AG09309 (cell line): ENCODE measurements around the gene TTLL11.

ENCODE experiments used
- DNase-seq: peaks from one replicate; pipeline ENCODE4 v3.0.0-alpha.2; 2010; ENCODE audit warnings: low read depth
- H3K4me3 ChIP-seq: 2 replicates; pipeline ENCODE4 v1.5.1; 2011; ENCODE audit warnings: mild to moderate bottlenecking, low read depth, low read length, moderate library complexity; ENCODE audit not compliant: control insufficient read depth
- TF ChIP-seq, protein P1 (sequence below): IDR thresholded peaks from 2 replicates; pipeline ENCODE4 v1.5.1; 2011; ENCODE audit warnings: mild to moderate bottlenecking, low read depth, low read length, inconsistent platforms; ENCODE audit not compliant: insufficient read depth, control insufficient read depth; ENCODE audit errors: missing control alignments

The TTLL11 gene

DNA sequence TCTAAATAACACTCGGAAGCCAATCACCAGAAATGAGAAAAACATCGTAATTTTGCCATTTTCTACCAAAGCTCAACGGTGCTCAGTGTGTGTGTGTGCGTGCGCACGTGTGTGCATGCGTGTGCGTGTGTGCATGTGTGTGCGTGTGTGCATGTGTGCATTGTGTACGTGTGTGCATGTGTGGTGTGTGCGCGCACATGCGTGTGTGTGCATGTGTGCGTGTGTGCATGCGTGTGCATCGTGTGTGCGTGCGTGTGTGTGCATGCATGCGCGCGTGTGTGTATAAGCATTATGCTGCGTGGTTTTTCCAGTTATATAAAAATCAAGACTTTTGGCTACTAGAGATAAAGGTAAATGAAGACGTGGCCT, 276.7 kb downstream of the TTLL11 start:
- no peak for DNase-seq
- TF ChIP-seq, protein P1, sequence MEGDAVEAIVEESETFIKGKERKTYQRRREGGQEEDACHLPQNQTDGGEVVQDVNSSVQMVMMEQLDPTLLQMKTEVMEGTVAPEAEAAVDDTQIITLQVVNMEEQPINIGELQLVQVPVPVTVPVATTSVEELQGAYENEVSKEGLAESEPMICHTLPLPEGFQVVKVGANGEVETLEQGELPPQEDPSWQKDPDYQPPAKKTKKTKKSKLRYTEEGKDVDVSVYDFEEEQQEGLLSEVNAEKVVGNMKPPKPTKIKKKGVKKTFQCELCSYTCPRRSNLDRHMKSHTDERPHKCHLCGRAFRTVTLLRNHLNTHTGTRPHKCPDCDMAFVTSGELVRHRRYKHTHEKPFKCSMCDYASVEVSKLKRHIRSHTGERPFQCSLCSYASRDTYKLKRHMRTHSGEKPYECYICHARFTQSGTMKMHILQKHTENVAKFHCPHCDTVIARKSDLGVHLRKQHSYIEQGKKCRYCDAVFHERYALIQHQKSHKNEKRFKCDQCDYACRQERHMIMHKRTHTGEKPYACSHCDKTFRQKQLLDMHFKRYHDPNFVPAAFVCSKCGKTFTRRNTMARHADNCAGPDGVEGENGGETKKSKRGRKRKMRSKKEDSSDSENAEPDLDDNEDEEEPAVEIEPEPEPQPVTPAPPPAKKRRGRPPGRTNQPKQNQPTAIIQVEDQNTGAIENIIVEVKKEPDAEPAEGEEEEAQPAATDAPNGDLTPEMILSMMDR, result no peak

DNA sequence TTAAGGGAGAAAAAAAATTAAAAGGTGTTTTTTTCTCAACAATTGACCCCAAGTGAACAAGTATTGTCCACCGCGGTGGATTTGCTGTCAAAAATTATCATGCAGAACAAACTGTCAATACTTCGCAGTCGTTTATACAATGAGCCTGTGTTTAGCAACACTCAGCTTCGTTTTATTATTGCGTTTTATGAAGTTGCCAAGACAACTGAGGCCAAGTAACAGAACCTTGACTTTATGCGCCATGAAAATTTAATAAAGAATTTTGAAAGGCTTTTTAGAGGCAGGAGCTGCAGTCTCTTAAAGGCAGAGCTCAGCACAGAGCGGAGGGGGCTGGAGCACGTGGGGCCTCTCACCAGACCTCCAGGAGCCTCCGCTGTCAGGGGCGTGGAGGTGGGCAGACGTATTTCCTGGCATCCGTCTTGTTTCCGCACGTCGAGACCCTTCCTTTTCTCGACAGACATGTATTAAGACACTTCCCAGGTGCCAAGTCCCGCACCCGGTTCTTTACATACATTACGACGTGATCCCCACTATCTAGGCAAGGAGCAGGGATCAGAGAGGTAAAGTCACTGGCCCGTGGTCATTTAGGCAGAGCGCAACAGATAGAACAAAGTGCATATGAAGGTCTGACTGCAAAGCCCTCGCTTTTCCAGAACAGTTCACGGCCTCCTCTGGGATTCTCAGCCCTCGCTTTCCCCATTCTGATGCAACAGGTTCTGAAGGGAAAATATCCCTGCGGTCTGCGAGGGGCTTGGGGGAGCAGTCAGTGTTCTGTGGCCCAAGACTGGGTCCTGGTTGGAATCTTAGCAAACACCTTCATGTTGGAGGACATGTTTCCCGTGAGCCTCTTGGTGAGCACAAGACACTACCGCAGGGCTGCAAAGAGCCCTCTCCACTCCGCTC, 277.3 kb downstream of the TTLL11 start:
- TF ChIP-seq, protein P1, result no peak
- DNase-seq, result no peak
- H3K4me3 ChIP-seq, result no peak overlapping the region

More for the DNA sequence above, 276.7 kb downstream of the TTLL11 start:
- no peak overlapping the region for H3K4me3 ChIP-seq

GRCh38 chr9:121815084-121815483, 278.0 kb downstream of the TTLL11 start:
- DNase-seq, result no peak

DNA sequence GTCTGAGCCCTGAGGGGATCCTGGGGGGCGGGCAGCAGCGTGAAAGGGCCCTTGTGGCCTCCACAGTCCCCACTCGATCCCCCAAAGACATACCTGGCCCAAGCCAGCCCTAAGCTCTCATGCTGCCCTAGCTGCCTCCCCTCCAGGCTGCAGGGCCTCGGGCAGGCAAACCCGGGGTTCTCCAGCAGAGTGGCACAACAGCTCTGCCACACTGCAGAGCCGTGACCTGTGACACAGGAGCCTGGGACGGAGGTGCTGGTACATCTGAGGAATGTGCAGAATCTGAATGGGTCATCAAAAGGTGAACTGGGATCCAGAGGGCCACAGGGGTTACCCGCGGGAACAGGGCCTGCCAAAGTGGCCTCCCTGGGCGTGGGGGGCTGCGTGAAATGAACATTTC, 278.5 kb downstream of the TTLL11 start:
- TF ChIP-seq, protein P1, result no peak
- no peak for DNase-seq
- no peak overlapping the region for H3K4me3 ChIP-seq

More at GRCh38 chr9:121815084-121815483, 278.0 kb downstream of the TTLL11 start:
- TF ChIP-seq, protein P1, result no peak
- H3K4me3 ChIP-seq, result no peak overlapping the region

- TF ChIP-seq, protein P1, result no peak
- H3K4me3 ChIP-seq, result no peak overlapping the region
- no peak for DNase-seq
These were observed 279.4 kb downstream of the TTLL11 start for GRCh38 chr9:121813519-121814210.

DNA sequence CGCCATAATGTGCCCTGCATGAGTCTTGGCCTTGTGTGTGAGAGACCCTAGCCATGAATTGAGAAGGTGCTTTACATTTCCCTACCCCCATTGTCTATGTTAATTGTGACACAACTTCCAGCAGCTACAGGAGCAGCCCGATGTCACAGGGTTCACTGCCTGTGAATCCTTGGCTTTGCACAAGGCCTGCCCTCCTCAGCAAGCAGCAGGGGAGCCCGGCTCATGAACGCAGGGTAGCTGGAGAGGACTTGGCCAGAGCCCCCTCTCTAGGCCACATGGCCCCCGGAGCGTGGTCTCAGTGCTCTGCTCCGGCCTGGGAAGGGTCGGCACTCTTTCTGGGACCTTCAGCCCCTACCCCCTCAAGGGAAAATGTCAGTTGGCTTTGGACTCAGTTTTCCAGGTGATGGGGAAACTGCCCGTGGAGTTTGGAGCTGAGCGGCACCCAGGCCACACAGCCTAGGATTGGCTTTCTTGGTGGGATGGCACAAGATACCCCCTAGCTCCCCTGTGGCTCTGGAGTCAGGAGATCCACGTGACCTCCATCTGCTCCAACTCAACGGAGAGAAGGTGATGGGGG, 280.9 kb downstream of the TTLL11 start:
- no peak for DNase-seq
- no peak overlapping the region for H3K4me3 ChIP-seq
- TF ChIP-seq, protein P1, result no peak
